ENCODE data around the gene TRUB1. TPM values are rescaled to one million over a fixed set of nuclear protein-coding genes. Genes with fewer than 3 reads are reported as not detected.
A peak's percentile ranks its signal among the peaks of the same experiment; 100 is the strongest.
"Not testable (repeated sequence)": the region's sequence is repeated elsewhere in the genome, so short reads cannot be mapped to it uniquely, and the experiment has no call there.

Gene TRUB1
- 12.7 TPM for polyA plus RNA-seq (2013)

DNA sequence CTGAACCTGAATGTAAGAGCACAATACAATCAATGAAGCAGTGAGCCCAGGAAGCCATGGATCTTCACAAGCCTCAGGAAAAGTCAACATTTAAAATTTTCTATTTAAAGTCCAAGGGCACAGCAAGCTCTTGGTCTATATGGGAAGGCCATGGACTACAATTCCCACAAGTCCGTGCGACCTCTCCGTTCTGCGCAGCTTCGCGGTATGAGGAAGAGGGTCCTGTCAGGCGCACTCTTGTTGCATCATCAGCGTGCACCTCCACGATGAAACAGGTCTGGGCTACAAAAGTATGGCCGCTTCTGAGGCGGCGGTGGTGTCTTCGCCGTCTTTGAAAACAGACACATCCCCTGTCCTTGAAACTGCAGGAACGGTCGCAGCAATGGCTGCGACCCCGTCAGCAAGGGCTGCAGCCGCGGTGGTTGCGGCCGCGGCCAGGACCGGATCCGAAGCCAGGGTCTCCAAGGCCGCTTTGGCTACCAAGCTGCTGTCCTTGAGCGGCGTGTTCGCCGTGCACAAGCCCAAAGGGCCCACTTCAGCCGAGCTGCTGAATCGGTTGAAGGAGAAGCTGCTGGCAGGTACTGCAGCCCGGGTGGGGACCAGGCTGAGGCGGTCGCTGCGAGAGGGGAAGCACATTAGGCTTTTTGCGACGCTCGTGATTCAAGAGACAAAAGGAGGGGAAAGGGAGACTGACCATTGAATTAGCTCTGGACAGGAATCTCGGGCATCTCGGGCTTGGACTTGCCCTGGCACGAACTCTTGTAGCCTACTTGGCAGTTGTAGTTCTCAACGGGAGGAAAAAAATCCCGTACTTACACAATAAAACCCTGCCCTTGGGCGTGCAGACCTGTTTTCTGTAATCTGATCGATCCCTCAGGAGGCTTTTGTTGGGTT lies at the start of gene TRUB1:
TSS of gene TRUB1 (plus strand) at position 234 of the 894 bp plus-strand sequence. CDS start at position 293, 59 bp downstream.
- ChIA-PET POLR2A (interaction anchor here (0.6 kb wide), 2 partner anchors 99 to 177 kb away, joined by 3 to 6 read pairs; no protein-coding TSS in a partner anchor), CTCF (interaction anchor here (0.9 to 1.3 kb wide), 2 partner anchors 19 to 60 kb away, joined by 3 to 4 read pairs; no protein-coding TSS in a partner anchor)
- peaks cover 9 to 14% (median 11%) of the 10 kb centered on the region in 4 experiments for H3K4me1 ChIP-seq (ENCODE audit: control extremely low read depth in 1 of 4, control insufficient read depth in 4 of 4, insufficient read depth in 4 of 4, low read length in 3 of 4)
- H3K4me3 ChIP-seq (ENCODE audit: control insufficient read depth in 1 of 7, extremely low read depth in 1 of 7, insufficient read depth in 4 of 7, low read depth in 2 of 7, low read length in 6 of 7): peak within 1 kb of the TSS; percentile 88 to 100 (median 98)
- peak within 1 kb of the TSS; percentile 85 to 94 for H3K27ac ChIP-seq (ENCODE audit: insufficient read depth in 1 of 2, low read depth in 1 of 2, low read length in 2 of 2, poor library complexity in 1 of 2, severe bottlenecking in 2 of 2)
- 0% methylated on average over 45 of the region's 46 CpGs for WGBS (ENCODE audit: insufficient coverage)
- peak; percentile 95 to 97 (median 96) for DNase-seq
- H3K9me3 ChIP-seq (ENCODE audit: control extremely low read depth in 1 of 5, control insufficient read depth in 4 of 5, insufficient read depth in 2 of 5, low read depth in 1 of 5, low read length in 4 of 5): no peaks in the 10 kb centered on the region
- peaks cover 3 to 19% (median 12%) of the 10 kb centered on the region in 4 experiments for H3K36me3 ChIP-seq (ENCODE audit: control insufficient read depth in 4 of 4, insufficient read depth in 4 of 4, low read length in 3 of 4)
- H3K27me3 ChIP-seq (replicated peaks in 2 of 5; ENCODE audit: control insufficient read depth in 4 of 5, insufficient read depth in 5 of 5, low read length in 4 of 5): no peaks in the 10 kb centered on the region

DNA sequence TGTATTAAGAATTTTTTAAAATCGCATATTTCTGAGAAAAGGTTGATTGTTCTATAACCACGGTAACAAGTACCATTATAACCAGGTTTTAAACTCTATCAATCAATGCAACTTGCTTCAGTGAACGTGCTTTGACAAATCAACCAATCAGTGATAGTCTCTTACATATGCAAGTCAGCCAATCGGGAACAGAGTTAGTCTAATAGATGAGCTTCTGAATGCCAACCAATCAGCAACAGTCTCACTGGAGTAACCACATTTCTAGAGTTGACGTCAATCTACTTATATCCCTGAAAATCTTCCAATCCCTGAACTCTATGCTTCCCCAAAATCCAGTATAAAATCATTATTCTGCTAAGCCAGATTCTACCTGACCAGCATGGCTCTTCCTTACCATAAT lies 44.7 kb upstream of the TRUB1 start:
- 95% methylated on average over 4 of the region's 5 CpGs for WGBS (ENCODE audit: insufficient coverage)
- CTCF ChIA-PET: no interaction called here
- no peaks in the 10 kb centered on the region for H3K36me3 ChIP-seq (ENCODE audit: control insufficient read depth in 4 of 4, insufficient read depth in 4 of 4, low read length in 3 of 4)
- no peaks in the 10 kb centered on the region for H3K4me1 ChIP-seq (ENCODE audit: control extremely low read depth in 1 of 4, control insufficient read depth in 4 of 4, insufficient read depth in 4 of 4, low read length in 3 of 4)
- no peak overlapping the region for H3K4me3 ChIP-seq (ENCODE audit: control insufficient read depth in 1 of 7, extremely low read depth in 1 of 7, insufficient read depth in 4 of 7, low read depth in 2 of 7, low read length in 6 of 7)
- POLR2A ChIA-PET: no interaction called here
- H3K27me3 ChIP-seq (replicated peaks in 2 of 5; ENCODE audit: control insufficient read depth in 4 of 5, insufficient read depth in 5 of 5, low read length in 4 of 5): no peaks in the 10 kb centered on the region
- no peak overlapping the region for H3K27ac ChIP-seq (ENCODE audit: insufficient read depth in 1 of 2, low read depth in 1 of 2, low read length in 2 of 2, poor library complexity in 1 of 2, severe bottlenecking in 2 of 2)
- DNase-seq: no peak
- no peaks in the 10 kb centered on the region for H3K9me3 ChIP-seq (ENCODE audit: control extremely low read depth in 1 of 5, control insufficient read depth in 4 of 5, insufficient read depth in 2 of 5, low read depth in 1 of 5, low read length in 4 of 5)

GRCh38 chr10:114894911-114895310 lies 43.1 kb upstream of the TRUB1 start:
- Histone ChIP-seq H3K36me3 (ENCODE audit: control insufficient read depth in 4 of 4, insufficient read depth in 4 of 4, low read length in 3 of 4) (no peaks in the 10 kb centered on the region), H3K4me1 (ENCODE audit: control extremely low read depth in 1 of 4, control insufficient read depth in 4 of 4, insufficient read depth in 4 of 4, low read length in 3 of 4) (no peaks in the 10 kb centered on the region), H3K4me3 (ENCODE audit: control insufficient read depth in 1 of 7, extremely low read depth in 1 of 7, insufficient read depth in 4 of 7, low read depth in 2 of 7, low read length in 6 of 7) (no peak overlapping the region), H3K27me3 (replicated peaks in 2 of 5; ENCODE audit: control insufficient read depth in 4 of 5, insufficient read depth in 5 of 5, low read length in 4 of 5) (no peaks in the 10 kb centered on the region), H3K9me3 (ENCODE audit: control extremely low read depth in 1 of 5, control insufficient read depth in 4 of 5, insufficient read depth in 2 of 5, low read depth in 1 of 5, low read length in 4 of 5) (no peaks in the 10 kb centered on the region), H3K27ac (ENCODE audit: insufficient read depth in 1 of 2, low read depth in 1 of 2, low read length in 2 of 2, poor library complexity in 1 of 2, severe bottlenecking in 2 of 2) (no peak overlapping the region)
- CTCF ChIA-PET: no interaction called here
- POLR2A ChIA-PET: no interaction called here
- DNase-seq: no peak

- POLR2A ChIA-PET; DNase-seq; H3K36me3 ChIP-seq (ENCODE audit: control insufficient read depth in 4 of 4, insufficient read depth in 4 of 4, low read length in 3 of 4); CTCF ChIA-PET; H3K27me3 ChIP-seq (replicated peaks in 2 of 5; ENCODE audit: control insufficient read depth in 4 of 5, insufficient read depth in 5 of 5, low read length in 4 of 5); H3K9me3 ChIP-seq (ENCODE audit: control extremely low read depth in 1 of 5, control insufficient read depth in 4 of 5, insufficient read depth in 2 of 5, low read depth in 1 of 5, low read length in 4 of 5); H3K27ac ChIP-seq (ENCODE audit: insufficient read depth in 1 of 2, low read depth in 1 of 2, low read length in 2 of 2, poor library complexity in 1 of 2, severe bottlenecking in 2 of 2); H3K4me1 ChIP-seq (ENCODE audit: control extremely low read depth in 1 of 4, control insufficient read depth in 4 of 4, insufficient read depth in 4 of 4, low read length in 3 of 4); H3K4me3 ChIP-seq (ENCODE audit: control insufficient read depth in 1 of 7, extremely low read depth in 1 of 7, insufficient read depth in 4 of 7, low read depth in 2 of 7, low read length in 6 of 7): not testable (repeated sequence)
- 98% methylated on average over 5 of the region's 6 CpGs for WGBS (ENCODE audit: insufficient coverage)
Observed at GRCh38 chr10:114897011-114897410, 41.0 kb upstream of the TRUB1 start.

- POLR2A ChIA-PET: no interaction called here
- Histone ChIP-seq H3K27me3 (replicated peaks in 2 of 5; ENCODE audit: control insufficient read depth in 4 of 5, insufficient read depth in 5 of 5, low read length in 4 of 5) (no peaks in the 10 kb centered on the region), H3K27ac (ENCODE audit: insufficient read depth in 1 of 2, low read depth in 1 of 2, low read length in 2 of 2, poor library complexity in 1 of 2, severe bottlenecking in 2 of 2) (no peak overlapping the region), H3K9me3 (ENCODE audit: control extremely low read depth in 1 of 5, control insufficient read depth in 4 of 5, insufficient read depth in 2 of 5, low read depth in 1 of 5, low read length in 4 of 5) (no peaks in the 10 kb centered on the region), H3K4me3 (ENCODE audit: control insufficient read depth in 1 of 7, extremely low read depth in 1 of 7, insufficient read depth in 4 of 7, low read depth in 2 of 7, low read length in 6 of 7) (no peak overlapping the region), H3K4me1 (ENCODE audit: control extremely low read depth in 1 of 4, control insufficient read depth in 4 of 4, insufficient read depth in 4 of 4, low read length in 3 of 4) (no peaks in the 10 kb centered on the region), H3K36me3 (ENCODE audit: control insufficient read depth in 4 of 4, insufficient read depth in 4 of 4, low read length in 3 of 4) (no peaks in the 10 kb centered on the region)
- no peak for DNase-seq
- 92% methylated on average over 1 of the region's 3 CpGs for WGBS (ENCODE audit: insufficient coverage)
- CTCF ChIA-PET: no interaction called here
Observed at GRCh38 chr10:114897593-114897992, 40.4 kb upstream of the TRUB1 start.

GRCh38 chr10:114899982-114900381 lies 38.0 kb upstream of the TRUB1 start:
- no peak overlapping the region for H3K27ac ChIP-seq (ENCODE audit: insufficient read depth in 1 of 2, low read depth in 1 of 2, low read length in 2 of 2, poor library complexity in 1 of 2, severe bottlenecking in 2 of 2)
- H3K36me3 ChIP-seq (ENCODE audit: control insufficient read depth in 4 of 4, insufficient read depth in 4 of 4, low read length in 3 of 4): no peaks in the 10 kb centered on the region
- DNase-seq: no peak
- POLR2A ChIA-PET: no interaction called here
- H3K9me3 ChIP-seq (ENCODE audit: control extremely low read depth in 1 of 5, control insufficient read depth in 4 of 5, insufficient read depth in 2 of 5, low read depth in 1 of 5, low read length in 4 of 5): no peaks in the 10 kb centered on the region
- CTCF ChIA-PET: interaction anchor here (0.9 kb wide), 1 partner anchor 21 kb away, joined by 4 read pairs; no protein-coding TSS in a partner anchor
- H3K27me3 ChIP-seq (replicated peaks in 2 of 5; ENCODE audit: control insufficient read depth in 4 of 5, insufficient read depth in 5 of 5, low read length in 4 of 5): peaks cover 0 to 2% (median 0%) of the 10 kb centered on the region in 5 experiments
- 100% methylated on average over 2 of the region's 2 CpGs for WGBS (ENCODE audit: insufficient coverage)
- no peak overlapping the region for H3K4me3 ChIP-seq (ENCODE audit: control insufficient read depth in 1 of 7, extremely low read depth in 1 of 7, insufficient read depth in 4 of 7, low read depth in 2 of 7, low read length in 6 of 7)
- H3K4me1 ChIP-seq (ENCODE audit: control extremely low read depth in 1 of 4, control insufficient read depth in 4 of 4, insufficient read depth in 4 of 4, low read length in 3 of 4): no peaks in the 10 kb centered on the region

DNA sequence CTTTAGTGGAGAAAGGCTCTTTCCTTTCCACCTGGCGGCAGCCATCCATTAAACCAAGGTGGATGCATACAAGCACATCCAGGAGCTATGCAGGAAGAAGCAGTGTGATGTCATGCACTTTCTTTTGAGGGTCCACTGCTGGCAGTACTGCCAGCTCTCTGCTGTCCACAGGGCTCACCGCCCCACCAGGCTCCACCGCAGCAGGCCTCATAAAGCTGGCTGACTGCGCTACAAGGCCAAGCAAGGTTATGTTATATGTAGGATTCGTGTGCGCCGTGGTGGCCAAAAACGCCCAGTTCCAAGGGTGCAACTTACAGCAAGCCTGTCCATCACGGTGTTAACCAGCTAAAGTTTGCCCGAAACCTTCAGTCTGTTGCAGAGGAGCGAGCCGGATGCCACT lies 37.3 kb upstream of the TRUB1 start:
- H3K27me3 ChIP-seq (replicated peaks in 2 of 5; ENCODE audit: control insufficient read depth in 4 of 5, insufficient read depth in 5 of 5, low read length in 4 of 5): peaks cover 0 to 4% (median 2%) of the 10 kb centered on the region in 5 experiments
- H3K36me3 ChIP-seq (ENCODE audit: control insufficient read depth in 4 of 4, insufficient read depth in 4 of 4, low read length in 3 of 4): no peaks in the 10 kb centered on the region
- 97% methylated on average over 11 of the region's 12 CpGs for WGBS (ENCODE audit: insufficient coverage)
- DNase-seq: no peak
- CTCF ChIA-PET: interaction anchor here (0.9 kb wide), 1 partner anchor 21 kb away, joined by 4 read pairs; no protein-coding TSS in a partner anchor
- H3K4me3 ChIP-seq (ENCODE audit: control insufficient read depth in 1 of 7, extremely low read depth in 1 of 7, insufficient read depth in 4 of 7, low read depth in 2 of 7, low read length in 6 of 7): no peak overlapping the region
- POLR2A ChIA-PET: no interaction called here
- no peak overlapping the region for H3K27ac ChIP-seq (ENCODE audit: insufficient read depth in 1 of 2, low read depth in 1 of 2, low read length in 2 of 2, poor library complexity in 1 of 2, severe bottlenecking in 2 of 2)
- H3K4me1 ChIP-seq (ENCODE audit: control extremely low read depth in 1 of 4, control insufficient read depth in 4 of 4, insufficient read depth in 4 of 4, low read length in 3 of 4): no peaks in the 10 kb centered on the region
- H3K9me3 ChIP-seq (ENCODE audit: control extremely low read depth in 1 of 5, control insufficient read depth in 4 of 5, insufficient read depth in 2 of 5, low read depth in 1 of 5, low read length in 4 of 5): no peaks in the 10 kb centered on the region

All from common myeloid progenitor, CD34-positive (primary cell).